Measurements from ENCODE around the gene CAPN15.
A peak's percentile ranks its signal among the peaks of the same experiment; 100 is the strongest.
"Not testable (repeated sequence)": the region's sequence is repeated elsewhere in the genome, so short reads cannot be mapped to it uniquely, and the experiment has no call there.

CAPN15 gene

GRCh38 chr16:527015-527903 lies at the start of gene CAPN15:
Gene CAPN15, plus strand, starts transcription at chr16:527712. Its CDS starts 19,127 bp downstream, at chr16:546839.
- POLR2A ChIA-PET (ENCODE audit: low non-redundant PET), result interaction anchor here (0.6 to 1.0 kb wide), 5 partner anchors 9 to 122 kb away, joined by 3 to 4 read pairs (median 3); partner anchors contain the start of gene WDR90
- no peak for TF ChIP-seq CTCF (conservative IDR thresholded peaks at IDR 0.05; ENCODE audit: low read depth)
- H3K27ac ChIP-seq, result peak within 1 kb of the TSS; percentile 96
- DNase-seq (ENCODE audit: low spot score), result peak; percentile 69
- CTCF ChIA-PET, result interaction anchor here (0.5 kb wide), 1 partner anchor 40 kb away, joined by 3 read pairs; no protein-coding TSS in a partner anchor

DNA sequence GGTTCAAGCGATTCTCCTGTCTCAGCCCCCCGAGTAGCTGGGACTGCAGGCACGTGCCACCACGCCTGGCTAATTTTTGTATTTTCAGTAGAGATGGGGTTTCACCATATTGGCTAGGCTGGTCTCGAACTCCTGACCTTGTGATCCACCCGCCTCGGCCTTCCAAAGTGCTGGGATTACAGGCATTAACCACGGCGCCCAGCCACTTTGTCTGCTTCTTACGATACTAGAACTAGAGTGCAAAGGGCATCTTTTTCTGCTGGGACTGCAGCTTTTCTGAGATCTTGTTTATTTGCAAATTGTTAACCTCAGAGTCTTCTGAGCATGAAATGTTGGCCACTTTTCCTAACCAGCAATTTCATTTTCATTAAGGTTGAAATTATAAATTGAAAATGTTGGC lies 49.2 kb upstream of the CAPN15 start:
- DNase-seq (ENCODE audit: low spot score); POLR2A ChIA-PET (ENCODE audit: low non-redundant PET): not testable (repeated sequence)
- CTCF ChIA-PET, result interaction anchor here (0.8 kb wide), 1 partner anchor 102 kb away, joined by 3 read pairs; no protein-coding TSS in a partner anchor
- H3K27ac ChIP-seq, result peak overlapping the region; percentile 87

DNA sequence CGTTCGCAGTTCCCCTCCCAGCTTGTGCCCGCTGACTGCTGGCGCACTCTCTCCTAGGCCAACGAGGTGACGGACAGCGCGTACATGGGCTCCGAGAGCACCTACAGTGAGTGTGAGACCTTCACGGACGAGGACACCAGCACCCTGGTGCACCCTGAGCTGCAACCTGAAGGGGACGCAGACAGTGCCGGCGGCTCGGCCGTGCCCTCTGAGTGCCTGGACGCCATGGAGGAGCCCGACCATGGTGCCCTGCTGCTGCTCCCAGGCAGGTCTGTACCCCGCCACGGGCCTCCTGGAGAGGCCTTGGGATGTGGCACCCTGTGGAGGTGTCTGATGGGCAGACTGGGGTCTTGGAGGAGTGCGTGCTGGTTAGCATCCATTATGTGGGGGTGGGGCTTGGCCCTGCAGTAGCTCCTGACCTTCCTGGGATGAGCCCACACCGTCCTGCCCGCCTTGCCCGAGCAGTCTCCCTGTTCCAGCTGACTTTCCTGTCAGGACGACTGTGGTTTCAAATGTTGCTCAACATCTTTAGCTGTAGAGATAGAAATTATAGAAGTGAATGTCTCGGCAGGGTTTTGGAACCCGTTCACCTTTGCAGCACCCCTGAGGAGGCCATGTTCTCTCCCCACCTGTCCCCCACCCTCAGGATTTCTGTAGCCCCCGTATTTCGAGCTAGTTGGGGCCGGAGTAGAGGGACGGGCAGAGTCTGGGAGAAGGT lies 44.9 kb upstream of the CAPN15 start:
- no peak for TF ChIP-seq CTCF (conservative IDR thresholded peaks at IDR 0.05; ENCODE audit: low read depth)
- ChIA-PET CTCF (interaction anchor here (0.7 kb wide), 1 partner anchor 113 kb away, joined by 5 read pairs; no protein-coding TSS in a partner anchor), POLR2A (ENCODE audit: low non-redundant PET) (no interaction called here)

DNA sequence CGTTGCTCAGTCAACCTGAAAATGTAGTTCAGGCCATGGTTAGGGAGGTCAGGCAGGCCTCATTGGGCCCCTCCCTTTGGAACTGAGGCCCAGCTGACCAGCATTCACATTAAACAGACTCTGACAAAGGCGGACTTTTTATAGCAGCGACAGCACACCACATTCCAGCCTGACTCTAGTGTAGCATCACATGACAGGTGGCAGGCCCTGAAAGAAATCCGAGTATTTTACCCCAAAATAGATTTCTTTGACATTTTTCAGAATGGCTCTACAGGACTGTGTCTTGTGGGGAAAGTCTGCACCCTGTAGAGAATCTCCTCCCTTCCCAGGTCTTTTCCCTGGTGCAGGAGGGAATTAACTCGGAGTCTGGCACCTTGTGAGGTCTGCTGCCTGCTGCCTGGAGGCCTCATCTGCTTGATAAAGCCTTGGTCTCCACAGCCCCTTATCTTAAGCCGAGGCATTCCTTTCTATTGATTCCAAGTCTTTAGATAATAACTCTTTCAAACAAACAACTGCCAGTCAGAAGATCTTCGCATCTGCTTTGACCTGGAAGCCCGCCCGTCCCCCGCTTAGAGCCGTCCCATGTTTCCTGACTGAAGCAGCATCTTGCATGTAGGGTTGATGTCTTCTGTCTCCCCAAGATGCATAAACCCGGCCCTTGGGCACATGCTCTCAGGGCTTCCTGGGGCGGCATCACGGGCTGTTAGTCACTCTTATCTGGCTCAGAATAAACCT lies 44.0 kb upstream of the CAPN15 start:
- ChIA-PET POLR2A (ENCODE audit: low non-redundant PET) (no interaction called here), CTCF (interaction anchor here (0.7 kb wide), 1 partner anchor 112 kb away, joined by 5 read pairs; no protein-coding TSS in a partner anchor)
- peak overlapping the region; percentile 14 for H3K27ac ChIP-seq
- TF ChIP-seq CTCF (conservative IDR thresholded peaks at IDR 0.05; ENCODE audit: low read depth), result no peak
- no peak for DNase-seq (ENCODE audit: low spot score)

More for the DNA sequence above, 44.9 kb upstream of the CAPN15 start:
- no peak for DNase-seq (ENCODE audit: low spot score)
- peak overlapping the region; percentile 14; the same call in 1 of the 2 replicates for H3K27ac ChIP-seq

DNA sequence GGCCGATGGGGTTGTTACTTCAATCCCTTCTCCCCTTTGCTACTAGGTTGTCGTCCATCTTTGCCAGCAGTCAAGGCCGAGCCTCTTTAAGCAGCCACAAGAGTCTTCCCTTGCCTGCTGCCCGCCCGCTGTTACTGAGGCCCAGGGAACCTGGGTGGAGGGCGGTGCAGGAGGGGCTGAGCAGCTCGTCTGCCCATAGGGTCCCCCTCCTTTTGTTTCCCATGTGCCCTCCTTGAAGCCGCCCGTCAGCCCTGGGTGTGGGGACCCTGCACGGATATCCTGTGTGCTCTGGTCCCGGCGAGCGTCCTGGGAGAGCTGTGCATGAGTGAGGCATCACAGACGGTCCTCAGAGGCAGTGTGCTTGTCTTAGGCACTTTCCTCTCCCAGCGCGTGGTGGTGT lies 37.9 kb upstream of the CAPN15 start:
- no peak for DNase-seq (ENCODE audit: low spot score)
- ChIA-PET POLR2A (ENCODE audit: low non-redundant PET) (no interaction called here), CTCF (no interaction called here)
- no peak overlapping the region for H3K27ac ChIP-seq
- TF ChIP-seq CTCF (conservative IDR thresholded peaks at IDR 0.05; ENCODE audit: low read depth), result no peak

DNA sequence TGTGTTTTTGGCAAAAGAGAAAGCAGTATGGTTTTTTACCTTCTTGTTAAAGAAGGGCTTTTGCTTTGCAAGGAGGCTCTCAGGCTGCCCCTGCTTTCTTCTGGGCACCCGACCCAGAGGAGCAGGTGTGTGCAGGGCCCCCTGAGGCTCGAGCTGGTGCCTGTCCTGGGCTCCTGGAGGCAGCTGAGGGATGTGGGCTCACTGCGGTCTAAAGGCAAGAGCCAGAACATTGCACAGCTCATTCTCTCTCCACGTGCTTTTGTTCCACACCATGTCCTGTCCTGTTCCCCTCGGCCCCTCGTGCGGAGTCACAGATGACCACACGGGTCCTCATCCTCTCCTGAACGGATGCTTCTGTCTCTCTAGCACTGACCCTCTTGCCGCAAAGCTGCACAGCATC lies 36.7 kb upstream of the CAPN15 start:
- CTCF ChIA-PET, result no interaction called here
- DNase-seq (ENCODE audit: low spot score), result no peak
- no peak for TF ChIP-seq CTCF (conservative IDR thresholded peaks at IDR 0.05; ENCODE audit: low read depth)
- H3K27ac ChIP-seq, result no peak overlapping the region
- POLR2A ChIA-PET (ENCODE audit: low non-redundant PET), result no interaction called here
